H1 (cell line): Measurements from ENCODE around the gene IL10RA. TPM values are rescaled to one million over a fixed set of nuclear protein-coding genes. Genes with fewer than 3 reads are reported as not detected.

Source experiments
- CTCF ChIA-PET: fragments of 300-600 bp; sonication (Branson Sonifier 250); formaldehyde crosslinking; loops from one replicate; lab custom pipeline; 2021; ENCODE audit not compliant: partially characterized antibody; lab: Charles Lee
- POLR2A ChIA-PET: fragments of 300-600 bp; sonication (Branson Sonifier 250); formaldehyde crosslinking; loops from one replicate; lab custom pipeline; 2021; ENCODE audit warnings: inconsistent platforms; ENCODE audit not compliant: partially characterized antibody; lab: Charles Lee
- DNase-seq, 2 experiments: peaks; one replicate each; pipeline versions ENCODE4 v3.0.0 to v3.0.0-alpha.2; 2010 to 2022; ENCODE audit warnings: low spot score in 2 of 2, low read depth in 1 of 2, mixed read lengths in 1 of 2
- FAIRE-seq: peaks from 2 replicates; lab custom pipeline; 2011; peaks lifted over from hg19 to GRCh38; lab: Jason Lieb, UNC
- H2AFZ ChIP-seq: 2 replicates; pipeline ENCODE4 v1.8.1; 2012; ENCODE audit warnings: low read length, inconsistent platforms
- H2AK5ac ChIP-seq: 2 replicates; pipeline ENCODE4 v1.6.1; 2013; ENCODE audit warnings: low read depth, low read length
- H2BK120ac ChIP-seq: replicated peaks from 2 replicates; pipeline ENCODE3; 2013; ENCODE audit warnings: low read depth, low read length, inconsistent platforms
- H2BK12ac ChIP-seq: 2 replicates; pipeline ENCODE4 v1.6.1; 2013; ENCODE audit warnings: low read depth, low read length
- H2BK15ac ChIP-seq: 2 replicates; pipeline ENCODE4 v1.6.1; 2013; ENCODE audit warnings: low read length
- H2BK20ac ChIP-seq: 2 replicates; pipeline ENCODE4 v1.6.1; 2013; ENCODE audit warnings: low read length
- H2BK5ac ChIP-seq: 2 replicates; pipeline ENCODE4 v1.6.1; 2013; ENCODE audit warnings: low read depth, low read length
- H3K14ac ChIP-seq: 2 replicates; pipeline ENCODE4 v1.6.1; 2013; ENCODE audit warnings: inconsistent platforms; ENCODE audit not compliant: insufficient read length
- H3K18ac ChIP-seq: 2 replicates; pipeline ENCODE4 v1.6.1; 2013; ENCODE audit warnings: low read length; ENCODE audit errors: extremely low read depth
- H3K23ac ChIP-seq: 2 replicates; pipeline ENCODE4 v1.6.1; 2013; ENCODE audit warnings: inconsistent platforms; ENCODE audit not compliant: insufficient read length
- H3K23me2 ChIP-seq: 2 replicates; pipeline ENCODE4 v1.6.1; 2013; ENCODE audit warnings: low read depth, low read length
- H3K27ac ChIP-seq: 2 replicates; pipeline ENCODE4 v1.6.1; 2011; ENCODE audit warnings: low read depth, low read length, inconsistent platforms
- H3K27me3 ChIP-seq, 4 experiments: replicated peaks in 1 of 4; 1 replicate in 1 of 4; 2 replicates in 3 of 4; pipeline versions ENCODE4 v1.6.1 to v1.8.1; 2011 to 2013; ENCODE audit warnings: low read length in 3 of 4, mild to moderate bottlenecking in 3 of 4, inconsistent platforms in 2 of 4, mixed read lengths in 2 of 4, moderate library complexity in 1 of 4; ENCODE audit not compliant: control insufficient read depth in 3 of 4, insufficient read depth in 3 of 4; ENCODE audit errors: extremely low read depth in 1 of 4
- H3K36me3 ChIP-seq, 4 experiments: 2 replicates each; pipeline versions ENCODE4 v1.6.1 to v1.8.1; 2011 to 2013; ENCODE audit warnings: mild to moderate bottlenecking in 4 of 4, low read length in 3 of 4, moderate library complexity in 2 of 4, control low read depth in 1 of 4, inconsistent platforms in 1 of 4; ENCODE audit not compliant: insufficient read depth in 4 of 4, control insufficient read depth in 2 of 4
- H3K4ac ChIP-seq: replicated peaks from 2 replicates; pipeline ENCODE3; 2013; ENCODE audit warnings: low read length, low read depth, mixed read lengths, inconsistent platforms; ENCODE audit not compliant: insufficient read length
- H3K4me1 ChIP-seq, 4 experiments: replicated peaks in 1 of 4; 1 replicate in 1 of 4; 2 replicates in 3 of 4; pipeline versions ENCODE4 v1.6.1 to v1.8.1; 2011 to 2013; ENCODE audit warnings: low read length in 3 of 4, inconsistent platforms in 2 of 4, mixed read lengths in 1 of 4; ENCODE audit not compliant: insufficient read depth in 4 of 4, control insufficient read depth in 3 of 4
- H3K4me2 ChIP-seq, 2 experiments: 2 replicates each; pipeline versions ENCODE4 v1.6.1 to v1.8.1; 2011 to 2013; ENCODE audit warnings: low read depth in 2 of 2, low read length in 2 of 2, control low read depth in 1 of 2, inconsistent platforms in 1 of 2, mild to moderate bottlenecking in 1 of 2; ENCODE audit not compliant: insufficient read depth in 1 of 2
- H3K4me3 ChIP-seq, 4 experiments: fragments of 200-600, 300-600 bp in 1 of 4; sonication (generic), shearing (Covaris generic), sonication (Bioruptor Twin) in 1 of 4; 2 replicates each; pipeline versions ENCODE4 v1.5.1 to v1.8.1; 2011 to 2016; ENCODE audit warnings: low read length in 4 of 4, low read depth in 3 of 4, control low read depth in 2 of 4, inconsistent platforms in 2 of 4, mild to moderate bottlenecking in 2 of 4, mixed read lengths in 1 of 4, moderate library complexity in 1 of 4; ENCODE audit not compliant: insufficient read depth in 2 of 4; ENCODE audit errors: extremely low read depth in 1 of 4
- H3K56ac ChIP-seq: replicated peaks from 2 replicates; pipeline ENCODE3; 2013; ENCODE audit warnings: low read depth, mild to moderate bottlenecking, mixed read lengths, low read length, inconsistent platforms; ENCODE audit not compliant: insufficient read length
- H3K79me1 ChIP-seq: 2 replicates; pipeline ENCODE4 v1.6.1; 2013; ENCODE audit warnings: low read depth, low read length, control low read depth
- H3K79me2 ChIP-seq, 2 experiments: 2 replicates each; pipeline versions ENCODE4 v1.6.1 to v1.8.1; 2012 to 2013; ENCODE audit warnings: low read length in 2 of 2, mild to moderate bottlenecking in 2 of 2, inconsistent platforms in 1 of 2; ENCODE audit not compliant: insufficient read depth in 2 of 2, control insufficient read depth in 1 of 2
- H3K9ac ChIP-seq, 4 experiments: replicated peaks in 1 of 4; 1 replicate in 1 of 4; 2 replicates in 3 of 4; pipeline versions ENCODE4 v1.6.1 to v1.8.1; 2011 to 2013; ENCODE audit warnings: low read depth in 3 of 4, low read length in 3 of 4, control low read depth in 2 of 4, mild to moderate bottlenecking in 2 of 4, moderate library complexity in 2 of 4, inconsistent platforms in 1 of 4; ENCODE audit errors: extremely low read depth in 1 of 4
- H3K9me3 ChIP-seq, 2 experiments: 2 replicates each; pipeline versions ENCODE4 v1.6.1 to v1.8.1; 2012 to 2013; ENCODE audit warnings: mild to moderate bottlenecking in 2 of 2, moderate library complexity in 2 of 2, control low read depth in 1 of 2, inconsistent platforms in 1 of 2, low read depth in 1 of 2, low read length in 1 of 2, mixed read lengths in 1 of 2; ENCODE audit not compliant: insufficient read depth in 2 of 2
- H4K20me1 ChIP-seq, 2 experiments: replicated peaks in 1 of 2; 2 replicates each; pipeline versions ENCODE3 to v1.8.1; 2011 to 2013; ENCODE audit warnings: inconsistent platforms in 2 of 2, low read length in 2 of 2, mild to moderate bottlenecking in 1 of 2; ENCODE audit not compliant: insufficient read depth in 2 of 2, control insufficient read depth in 1 of 2
- H4K5ac ChIP-seq: 2 replicates; pipeline ENCODE4 v1.6.1; 2013; ENCODE audit warnings: low read length, low read depth, mixed read lengths, inconsistent platforms; ENCODE audit not compliant: insufficient read length
- H4K8ac ChIP-seq: 2 replicates; pipeline ENCODE4 v1.8.0; 2013; ENCODE audit warnings: mild to moderate bottlenecking, moderate library complexity, low read length, inconsistent platforms; ENCODE audit not compliant: insufficient read depth; ENCODE audit errors: extremely low read depth
- H4K91ac ChIP-seq: replicated peaks from 2 replicates; pipeline ENCODE3; 2013; ENCODE audit warnings: low read length, mixed read lengths, inconsistent platforms; ENCODE audit not compliant: insufficient read length
- RFX5 ChIP-seq: IDR thresholded peaks from 2 replicates; pipeline ENCODE4 v1.6.1; 2011; ENCODE audit warnings: low read depth, low read length, improper control_type of control experiment, borderline replicate concordance
- SP1 ChIP-seq: IDR thresholded peaks from 2 replicates; pipeline ENCODE4 v1.6.1; 2011; ENCODE audit warnings: low read depth, low read length
- WGBS, 2 experiments: shearing (Covaris generic) in 1 of 2; methylation state at CpG; one replicate each; pipeline versions ENCODE4 v1.1.6 to v1.1.7; 2013 to 2015; ENCODE audit warnings: low lambda C conversion rate in 2 of 2, mixed read lengths in 2 of 2, inconsistent platforms in 1 of 2, low coverage in 1 of 2, missing lambda C conversion rate in 1 of 2; ENCODE audit not compliant: insufficient replicate concordance in 2 of 2, insufficient coverage in 1 of 2, insufficient read length in 1 of 2; ENCODE audit errors: extremely low coverage in 1 of 2, missing lambda C conversion rate in 1 of 2; 5-methylcytosine and 5-hydroxymethylcytosine counted together
- polyA plus RNA-seq, 7 experiments: library from polyadenylated mRNA; depleted of rRNA in 3 of 7; stranded (reverse) in 5 of 7; unstranded in 2 of 7; fragments of >200 nt in 5 of 7; fragments of 200-250 nt in 2 of 7; gene quantifications; 1 replicate in 5 of 7; 2 replicates in 1 of 7; 4 replicates in 1 of 7; pipeline versions ENCODE4 v1.2.1 to v1.2.3, GENCODE V29; 2011 to 2013; ENCODE audit warnings: missing spikeins in 2 of 7, mixed read lengths in 2 of 7
- total RNA-seq: library from RNA; stranded (reverse); fragmentation: NEBNext Ultra II Directional; extraction: Animal tissue kit (Norgen Biotek cat#: 25700); gene quantifications from 2 replicates; pipeline ENCODE4 v1.2.1, GENCODE V29; 2021

Gene IL10RA
- total and polyA plus RNA-seq, 2 of the 8 experiments (the other 6 are each of a cell fraction or from before 2014, with no cell fraction given), result 0.05 to 0.11 TPM

DNA sequence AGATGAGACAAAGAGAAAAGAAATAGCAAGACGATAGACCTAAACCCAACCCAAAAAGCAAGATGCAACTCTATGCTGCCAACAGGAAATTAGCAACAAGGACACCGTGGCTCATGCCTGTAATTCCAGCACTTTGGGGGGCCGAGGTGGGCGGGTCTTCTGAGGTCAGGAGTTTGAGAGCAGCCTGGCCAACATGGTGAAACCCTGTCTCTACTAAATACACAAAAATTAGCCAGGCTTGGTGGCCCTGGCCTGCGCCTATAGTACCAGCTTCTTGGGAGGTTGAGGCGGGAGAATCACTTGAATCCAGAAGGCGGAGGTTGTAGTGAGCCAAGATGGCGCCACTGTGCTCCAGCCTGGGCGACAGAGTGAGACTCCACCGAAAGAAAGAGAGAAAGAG lies 24.3 kb upstream of the IL10RA start:
- no peak overlapping the region for H3K23ac ChIP-seq
- no peaks in the 10 kb centered on the region for H3K27me3 ChIP-seq
- no peaks in the 10 kb centered on the region for H3K36me3 ChIP-seq
- no peak overlapping the region for H4K8ac ChIP-seq
- H3K18ac ChIP-seq, result no peak overlapping the region
- DNase-seq (no peak), FAIRE-seq (no peak)
- 85% methylated on average over 10 of the region's 10 CpGs; no CpG with 5 or more reads in 1 of the 2 experiments for WGBS, 2 experiments
- H2BK120ac ChIP-seq, result no peak overlapping the region
- H2BK20ac ChIP-seq, result no peak overlapping the region
- no peak overlapping the region for H3K4ac ChIP-seq
- ChIA-PET POLR2A (interaction anchor here (0.8 to 1.0 kb wide), 2 partner anchors 15 to 27 kb away, joined by 3 read pairs; no protein-coding TSS in a partner anchor), CTCF (interaction anchor here (0.8 to 2.2 kb wide), 5 partner anchors 9 to 138 kb away, joined by 3 to 8 read pairs (median 3); no protein-coding TSS in a partner anchor)
- H3K4me3 ChIP-seq, result no peak overlapping the region
- H2AK5ac ChIP-seq, result no peak overlapping the region
- no peaks in the 10 kb centered on the region for H3K9me3 ChIP-seq
- no peak overlapping the region for H4K5ac ChIP-seq
- no peaks in the 10 kb centered on the region for H3K23me2 ChIP-seq
- no peak for TF ChIP-seq SP1
- TF ChIP-seq RFX5, result no peak
- H3K79me2 ChIP-seq, result no peaks in the 10 kb centered on the region
- H3K9ac ChIP-seq, result no peak overlapping the region
- H3K79me1 ChIP-seq, result no peaks in the 10 kb centered on the region
- H4K20me1 ChIP-seq, result no peaks in the 10 kb centered on the region
- 0 out of 2 replicates have a peak overlapping the region, but pooled peaks have one; percentile 62 for H2AFZ ChIP-seq
- H3K4me1 ChIP-seq, result no peaks in the 10 kb centered on the region
- H3K27ac ChIP-seq, result no peak overlapping the region
- H2BK12ac ChIP-seq, result no peak overlapping the region
- H2BK5ac ChIP-seq, result no peak overlapping the region
- no peak overlapping the region for H3K14ac ChIP-seq
- H2BK15ac ChIP-seq, result no peak overlapping the region
- H3K4me2 ChIP-seq, result no peak overlapping the region
- H4K91ac ChIP-seq, result no peak overlapping the region
- H3K56ac ChIP-seq, result no peak overlapping the region
